ENCODE data around the gene MRM2.

DNA sequence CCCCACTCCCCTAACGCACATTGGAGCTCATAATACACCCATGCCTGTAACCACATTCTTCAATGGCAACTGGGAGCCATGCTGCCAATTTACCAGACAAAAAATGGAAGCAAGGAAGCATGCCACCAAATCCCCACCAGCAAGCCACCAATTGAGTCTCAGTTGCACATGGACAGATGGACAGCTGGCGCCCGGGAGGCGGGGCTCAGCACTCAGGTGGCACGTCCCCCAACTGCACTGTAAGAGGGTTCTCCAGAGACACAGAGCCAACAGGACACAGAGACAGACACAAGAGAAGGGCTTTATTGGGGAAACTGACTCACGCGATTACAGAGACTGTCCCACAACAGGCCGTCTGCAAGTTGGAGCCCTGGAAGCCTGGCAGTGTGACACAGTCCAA, 11.8 kb downstream of the MRM2 start:
- no peak for TF ChIP-seq HDGF (IDR thresholded peaks at IDR 0.05)
- no peak for TF ChIP-seq YY1 (IDR thresholded peaks at IDR 0.05; ENCODE audit: low read depth, low read length)
- no peak for TF ChIP-seq MEF2A (IDR thresholded peaks at IDR 0.05; ENCODE audit: insufficient read depth, low read depth, low read length)
- TF ChIP-seq, protein P1, sequence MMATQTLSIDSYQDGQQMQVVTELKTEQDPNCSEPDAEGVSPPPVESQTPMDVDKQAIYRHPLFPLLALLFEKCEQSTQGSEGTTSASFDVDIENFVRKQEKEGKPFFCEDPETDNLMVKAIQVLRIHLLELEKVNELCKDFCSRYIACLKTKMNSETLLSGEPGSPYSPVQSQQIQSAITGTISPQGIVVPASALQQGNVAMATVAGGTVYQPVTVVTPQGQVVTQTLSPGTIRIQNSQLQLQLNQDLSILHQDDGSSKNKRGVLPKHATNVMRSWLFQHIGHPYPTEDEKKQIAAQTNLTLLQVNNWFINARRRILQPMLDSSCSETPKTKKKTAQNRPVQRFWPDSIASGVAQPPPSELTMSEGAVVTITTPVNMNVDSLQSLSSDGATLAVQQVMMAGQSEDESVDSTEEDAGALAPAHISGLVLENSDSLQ (IDR thresholded peaks at IDR 0.05), result no peak
- TF ChIP-seq EZH2 (IDR thresholded peaks at IDR 0.05; ENCODE audit: borderline replicate concordance, control insufficient read depth, low read depth, low read length), result no peak
- TF ChIP-seq, protein P2, sequence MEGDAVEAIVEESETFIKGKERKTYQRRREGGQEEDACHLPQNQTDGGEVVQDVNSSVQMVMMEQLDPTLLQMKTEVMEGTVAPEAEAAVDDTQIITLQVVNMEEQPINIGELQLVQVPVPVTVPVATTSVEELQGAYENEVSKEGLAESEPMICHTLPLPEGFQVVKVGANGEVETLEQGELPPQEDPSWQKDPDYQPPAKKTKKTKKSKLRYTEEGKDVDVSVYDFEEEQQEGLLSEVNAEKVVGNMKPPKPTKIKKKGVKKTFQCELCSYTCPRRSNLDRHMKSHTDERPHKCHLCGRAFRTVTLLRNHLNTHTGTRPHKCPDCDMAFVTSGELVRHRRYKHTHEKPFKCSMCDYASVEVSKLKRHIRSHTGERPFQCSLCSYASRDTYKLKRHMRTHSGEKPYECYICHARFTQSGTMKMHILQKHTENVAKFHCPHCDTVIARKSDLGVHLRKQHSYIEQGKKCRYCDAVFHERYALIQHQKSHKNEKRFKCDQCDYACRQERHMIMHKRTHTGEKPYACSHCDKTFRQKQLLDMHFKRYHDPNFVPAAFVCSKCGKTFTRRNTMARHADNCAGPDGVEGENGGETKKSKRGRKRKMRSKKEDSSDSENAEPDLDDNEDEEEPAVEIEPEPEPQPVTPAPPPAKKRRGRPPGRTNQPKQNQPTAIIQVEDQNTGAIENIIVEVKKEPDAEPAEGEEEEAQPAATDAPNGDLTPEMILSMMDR (IDR thresholded peaks at IDR 0.05 in 2 of 3, conservative IDR thresholded peaks at IDR 0.05 in 1 of 3; ENCODE audit: control insufficient read depth in 2 of 3, extremely low read depth in 1 of 3, insufficient read depth in 1 of 3, low read depth in 3 of 3, low read length in 3 of 3), result no peak
- TF ChIP-seq ATF3 (IDR thresholded peaks at IDR 0.05; ENCODE audit: borderline replicate concordance, extremely low read depth, low read depth, low read length), result no peak
- TF ChIP-seq POLR2A (IDR thresholded peaks at IDR 0.05; ENCODE audit: low read depth, low read length), result no peak
- TF ChIP-seq MAX (IDR thresholded peaks at IDR 0.05; ENCODE audit: low read depth, low read length), result no peak
- no peak for TF ChIP-seq JUNB (IDR thresholded peaks at IDR 0.05)
- TF ChIP-seq RAD21 (IDR thresholded peaks at IDR 0.05; ENCODE audit: insufficient read depth, low read depth, low read length), result no peak
- TF ChIP-seq POLR2AphosphoS2 (IDR thresholded peaks at IDR 0.05; ENCODE audit: low read depth, low read length), result no peak
